GM12801 (cell line): ENCODE results near the gene HCN1.

Experiments used
- CTCF ChIP-seq: IDR thresholded peaks from one replicate; pipeline ENCODE4 v1.5.1; 2011; ENCODE audit warnings: control low read depth; ENCODE audit not compliant: insufficient read length; ENCODE audit errors: extremely low read depth

Gene HCN1

GRCh38 chr5:45277860-45278259 lies 418.3 kb downstream of the HCN1 start:
- TF ChIP-seq CTCF = no peak

- no peak for TF ChIP-seq CTCF
These were observed 421.9 kb downstream of the HCN1 start for GRCh38 chr5:45274241-45274640.

- TF ChIP-seq CTCF = no peak
These were observed 424.6 kb downstream of the HCN1 start for GRCh38 chr5:45271626-45272025.

GRCh38 chr5:45264447-45264846 lies 431.7 kb downstream of the HCN1 start:
- TF ChIP-seq CTCF = no peak

- no peak for TF ChIP-seq CTCF
These were observed 434.1 kb downstream of the HCN1 start for GRCh38 chr5:45262061-45262590.

GRCh38 chr5:45261125-45261524 lies 435.1 kb downstream of the HCN1 start:
- no peak for TF ChIP-seq CTCF

- TF ChIP-seq CTCF = no peak
These were observed 435.9 kb downstream of the HCN1 start for GRCh38 chr5:45260292-45260691.

GRCh38 chr5:45252978-45253377 lies 443.2 kb downstream of the HCN1 start:
- TF ChIP-seq CTCF = no peak
